Smooth muscle cell of bladder (primary cell): ENCODE results near the gene LRRC53. TPM values are rescaled to one million over a fixed set of nuclear protein-coding genes. Genes with fewer than 3 reads are reported as not detected.

Source experiments
- total RNA-seq: library from RNA; depleted of rRNA; stranded (reverse); fragments of >200 nt; gene quantifications from 2 replicates; pipeline ENCODE4 v1.2.3, GENCODE V29; 2014

LRRC53 gene
- not detected in 2 replicates for total RNA-seq

GRCh38 chr1:74512170-74512915, at the start of gene LRRC53:
Gene LRRC53 (minus strand): TSS chr1:74512611. CDS start chr1:74483349, 29,262 bp downstream.

Other genes starting within 250 kb of the LRRC53 start
- not detected in 2 replicates for gene ERICH3, start 161.2 kb upstream of the LRRC53 start, total RNA-seq
- 19.5 and 39.5 TPM in 2 replicates for gene CRYZ, start 220.4 kb upstream of the LRRC53 start, total RNA-seq
- gene TYW3, start 220.5 kb upstream of the LRRC53 start, total RNA-seq: 15.4 and 18.3 TPM in 2 replicates